AG04449 (cell line): Measurements from ENCODE around the gene ETS1.
A peak's percentile ranks its signal among the peaks of the same experiment; 100 is the strongest.

Experiments
- CTCF ChIA-PET: fragments of 350-600 bp; formaldehyde crosslinking; extraction: SDS; loops from one replicate; lab custom pipeline; 2021; ENCODE audit warnings: antibody characterized with exemption; lab: Yijun Ruan, JAX
- POLR2A ChIA-PET: fragments of 400-600, 350-600 bp; formaldehyde crosslinking; extraction: SDS; loops from one replicate; lab custom pipeline; 2020; ENCODE audit warnings: antibody characterized with exemption, inconsistent platforms; lab: Yijun Ruan, JAX
- DNase-seq: peaks from one replicate; pipeline ENCODE4 v3.0.0-alpha.2; 2010; ENCODE audit warnings: low read depth, low spot score
- H3K4me3 ChIP-seq: 2 replicates; pipeline ENCODE4 v1.5.1; 2011; ENCODE audit warnings: low read depth, mild to moderate bottlenecking, control low read depth, low read length
- CTCF ChIP-seq: IDR thresholded peaks from one replicate; pipeline ENCODE4 v1.5.1; 2011; ENCODE audit warnings: mild to moderate bottlenecking, moderate library complexity, low read length, control low read depth, inconsistent platforms; ENCODE audit not compliant: insufficient read depth; ENCODE audit errors: missing control alignments

Gene ETS1

DNA sequence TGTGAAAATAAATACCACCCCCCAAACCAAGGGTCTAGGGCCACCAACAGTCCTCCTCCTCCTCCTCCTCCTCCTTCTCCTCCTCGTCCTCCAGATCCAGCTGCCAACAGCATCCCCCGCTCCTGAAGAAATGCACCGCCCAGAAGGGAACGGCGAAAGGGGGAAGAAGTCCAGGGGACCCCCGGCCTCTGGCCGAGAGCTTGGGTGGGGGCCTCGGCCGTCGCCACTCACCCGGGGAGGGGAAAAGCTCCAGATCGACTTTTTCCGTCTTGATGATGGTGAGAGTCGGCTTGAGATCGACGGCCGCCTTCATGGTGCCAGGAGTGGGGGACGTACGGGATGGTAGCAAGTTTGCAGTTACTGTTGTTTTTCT is 65.7 kb downstream of the ETS1 start:
- no peak for TF ChIP-seq CTCF
- DNase-seq: no peak
- peak overlapping the region; percentile 82 for H3K4me3 ChIP-seq
- CTCF ChIA-PET: interaction anchor here (1.1 to 8.0 kb wide), 5 partner anchors 49 to 309 kb away, joined by 3 to 106 read pairs (median 5); no protein-coding TSS in a partner anchor
- POLR2A ChIA-PET: interaction anchor here (0.8 to 2.0 kb wide), 2 partner anchors 11 to 13 kb away, joined by 3 to 4 read pairs; no protein-coding TSS in a partner anchor

GRCh38 chr11:128520888-128521681 is 66.3 kb downstream of the ETS1 start:
- ChIA-PET POLR2A (interaction anchor here (0.7 to 2.0 kb wide), 6 partner anchors 10 to 65 kb away, joined by 3 to 5 read pairs (median 4); no protein-coding TSS in a partner anchor), CTCF (interaction anchor here (0.9 to 8.0 kb wide), 9 partner anchors 9 to 310 kb away, joined by 3 to 106 read pairs (median 4); no protein-coding TSS in a partner anchor)
- no peak for DNase-seq
- TF ChIP-seq CTCF: no peak
- H3K4me3 ChIP-seq: peak overlapping the region; percentile 82

DNA sequence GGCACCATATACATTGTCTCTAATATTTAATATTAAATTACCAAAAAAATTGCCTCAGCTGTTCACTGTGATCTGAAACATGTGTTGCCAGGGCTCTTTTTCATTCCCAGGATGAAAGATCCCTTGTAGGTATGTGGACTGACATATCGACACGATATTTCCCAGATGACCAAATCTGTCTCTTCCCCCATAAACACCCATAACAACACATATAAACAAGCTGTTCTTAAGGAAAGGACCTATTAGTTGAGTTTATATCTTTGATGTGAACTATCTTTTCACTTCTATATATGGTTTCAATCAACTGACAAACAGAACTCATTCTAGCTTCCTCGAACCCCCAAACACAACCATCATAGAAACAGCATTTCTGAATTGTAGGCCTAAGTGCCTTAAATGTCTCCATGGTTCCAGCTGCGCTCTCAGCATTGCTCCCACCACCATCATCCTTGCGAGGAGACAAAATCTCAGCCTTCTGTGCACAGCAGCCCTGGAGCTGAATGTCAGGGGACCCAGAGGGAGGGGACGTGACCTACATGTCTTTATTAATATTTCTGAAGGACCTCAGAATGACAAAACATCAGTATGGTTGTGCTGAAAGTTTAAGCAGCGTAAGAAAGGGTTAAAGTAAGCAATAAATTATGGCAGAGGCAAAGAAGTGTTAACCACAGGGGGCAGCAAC is 67.0 kb downstream of the ETS1 start:
- no peak for TF ChIP-seq CTCF
- DNase-seq: no peak
- CTCF ChIA-PET: interaction anchor here (0.9 to 8.0 kb wide), 10 partner anchors 10 to 310 kb away, joined by 3 to 106 read pairs (median 4); no protein-coding TSS in a partner anchor
- H3K4me3 ChIP-seq: peak overlapping the region; percentile 82
- POLR2A ChIA-PET: interaction anchor here (0.7 to 2.3 kb wide), 6 partner anchors 9 to 64 kb away, joined by 3 to 10 read pairs (median 4); no protein-coding TSS in a partner anchor

DNA sequence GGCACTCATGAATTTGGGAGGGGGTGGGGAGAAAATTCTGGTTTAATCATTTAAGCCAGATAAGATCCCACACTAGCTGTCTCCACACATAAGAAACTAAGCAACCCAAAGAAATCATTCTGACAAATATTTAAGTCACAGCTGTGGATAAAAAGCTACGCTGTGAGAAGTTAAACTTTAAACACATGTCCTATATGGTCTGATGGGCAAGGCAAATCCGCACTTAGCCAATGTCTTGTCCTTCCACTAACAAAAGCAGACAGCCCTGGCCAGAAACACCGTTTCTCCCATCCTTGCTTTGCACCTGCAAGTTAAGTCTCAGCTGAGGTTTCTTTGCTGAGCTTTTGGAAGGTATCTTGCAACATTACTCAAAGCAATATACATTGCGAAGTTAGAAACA is 68.0 kb downstream of the ETS1 start:
- no peak for TF ChIP-seq CTCF
- ChIA-PET CTCF (interaction anchor here (0.8 to 8.0 kb wide), 11 partner anchors 11 to 348 kb away, joined by 3 to 106 read pairs (median 3); no protein-coding TSS in a partner anchor), POLR2A (interaction anchor here (0.8 to 2.3 kb wide), 4 partner anchors 8 to 52 kb away, joined by 4 to 10 read pairs (median 5); no protein-coding TSS in a partner anchor)
- H3K4me3 ChIP-seq: peak overlapping the region; percentile 82
- no peak for DNase-seq

- POLR2A ChIA-PET: interaction anchor here (0.8 to 2.3 kb wide), 3 partner anchors 22 to 221 kb away, joined by 3 to 10 read pairs (median 5); no protein-coding TSS in a partner anchor
- no peak for TF ChIP-seq CTCF
- CTCF ChIA-PET: interaction anchor here (0.6 to 8.0 kb wide), 14 partner anchors 10 to 347 kb away, joined by 3 to 106 read pairs (median 4); no protein-coding TSS in a partner anchor
- H3K4me3 ChIP-seq: peak overlapping the region; percentile 82
- no peak for DNase-seq
Observed at GRCh38 chr11:128518493-128519207, 68.7 kb downstream of the ETS1 start.
